DMS 273 (cell line): ENCODE measurements around the gene NRG3.

Source experiments
- DNase-seq: peaks from one replicate; lab custom pipeline; 2025; ENCODE audit not compliant: unreplicated experiment; lab: John Stamatoyannopoulos, UW

NRG3 gene

GRCh38 chr10:82462910-82463551 is 588.0 kb downstream of the NRG3 start:
- no peak for DNase-seq

GRCh38 chr10:82463614-82464013 is 588.6 kb downstream of the NRG3 start:
- no peak for DNase-seq

- no peak for DNase-seq
Observed at GRCh38 chr10:82464191-82464818, 589.3 kb downstream of the NRG3 start.

- no peak for DNase-seq
Observed at GRCh38 chr10:82464966-82465365, 590.0 kb downstream of the NRG3 start.

DNA sequence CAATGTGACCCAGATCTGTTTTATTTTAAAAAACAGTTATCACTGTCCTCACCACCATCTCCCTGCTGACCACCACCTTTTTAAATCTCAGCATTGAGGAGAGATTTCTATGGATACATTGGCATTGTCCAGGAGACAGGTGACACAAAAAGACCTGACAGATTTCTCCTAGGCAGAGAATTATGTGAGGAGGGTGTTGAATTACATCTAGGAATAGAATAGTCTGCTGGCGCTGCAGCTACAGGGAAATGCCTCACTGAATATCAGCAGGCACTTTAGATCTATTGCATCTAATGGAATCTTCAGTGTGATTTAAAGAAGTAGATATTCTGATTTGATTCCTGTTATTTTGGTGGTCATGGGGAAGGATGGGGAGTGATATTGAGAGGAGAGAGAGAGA is 593.5 kb downstream of the NRG3 start:
- DNase-seq: peak; percentile 1

GRCh38 chr10:82472406-82473335 is 597.7 kb downstream of the NRG3 start:
- DNase-seq: no peak

DNA sequence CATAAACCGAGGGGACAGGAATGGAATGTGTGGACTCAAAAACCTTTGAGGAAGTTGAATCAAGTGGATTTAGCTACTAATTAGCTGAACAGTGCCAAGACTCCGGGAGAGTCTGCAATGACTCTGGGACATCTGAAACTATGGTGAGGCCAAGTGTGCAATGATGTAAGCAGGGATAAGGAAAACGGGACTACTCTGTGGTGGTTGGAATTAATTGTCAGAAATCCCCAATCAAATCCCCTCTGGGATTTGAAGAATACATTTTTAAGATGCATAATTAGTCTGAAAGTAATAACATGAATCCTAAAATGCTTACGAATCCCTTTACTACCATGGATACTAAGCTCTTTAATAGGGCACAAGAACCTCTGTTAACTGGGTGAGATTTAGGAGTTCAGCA is 602.8 kb downstream of the NRG3 start:
- no peak for DNase-seq

GRCh38 chr10:82492647-82493046 is 617.7 kb downstream of the NRG3 start:
- no peak for DNase-seq

- DNase-seq: no peak
Observed at GRCh38 chr10:82496114-82496513, 621.1 kb downstream of the NRG3 start.

DNA sequence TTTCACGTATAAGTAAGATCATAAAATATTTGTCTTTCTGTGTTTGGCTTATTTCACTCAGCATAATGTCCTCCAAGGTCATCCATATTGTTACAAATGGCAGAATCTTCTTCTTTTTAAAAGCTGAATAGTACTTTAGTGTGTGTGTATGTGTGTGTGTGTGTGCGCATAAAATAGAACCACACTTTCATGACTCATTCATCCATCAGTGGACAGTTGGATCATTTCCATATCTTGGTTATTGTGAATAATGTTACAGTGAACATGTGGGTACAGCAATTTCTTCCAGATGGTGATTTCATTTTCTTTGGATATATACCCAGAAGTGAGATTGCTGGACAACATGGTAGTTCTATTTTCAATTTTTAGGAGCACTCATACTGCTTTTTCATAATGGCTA is 622.4 kb downstream of the NRG3 start:
- DNase-seq: peak; percentile 60

DNA sequence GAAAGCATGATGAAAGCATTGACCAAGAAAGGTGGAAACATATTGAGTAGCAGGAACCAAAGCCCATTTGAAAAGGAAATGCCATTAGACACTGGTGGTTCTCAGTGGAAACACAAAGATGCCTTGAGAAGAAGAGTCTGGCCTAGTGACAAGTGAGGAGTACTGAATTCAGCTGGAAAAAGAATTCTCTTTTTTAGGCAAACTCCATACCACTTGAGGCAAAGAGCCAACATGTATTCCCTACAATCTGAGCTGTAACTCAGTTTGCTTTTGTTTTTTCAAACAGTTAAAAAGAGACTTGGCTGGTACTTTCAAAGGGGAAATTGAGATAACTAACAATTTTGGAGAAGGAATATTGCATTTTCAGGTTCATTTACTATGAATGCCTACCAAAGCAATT is 624.0 kb downstream of the NRG3 start:
- DNase-seq: no peak

GRCh38 chr10:82505009-82505408 is 630.0 kb downstream of the NRG3 start:
- no peak for DNase-seq

DNA sequence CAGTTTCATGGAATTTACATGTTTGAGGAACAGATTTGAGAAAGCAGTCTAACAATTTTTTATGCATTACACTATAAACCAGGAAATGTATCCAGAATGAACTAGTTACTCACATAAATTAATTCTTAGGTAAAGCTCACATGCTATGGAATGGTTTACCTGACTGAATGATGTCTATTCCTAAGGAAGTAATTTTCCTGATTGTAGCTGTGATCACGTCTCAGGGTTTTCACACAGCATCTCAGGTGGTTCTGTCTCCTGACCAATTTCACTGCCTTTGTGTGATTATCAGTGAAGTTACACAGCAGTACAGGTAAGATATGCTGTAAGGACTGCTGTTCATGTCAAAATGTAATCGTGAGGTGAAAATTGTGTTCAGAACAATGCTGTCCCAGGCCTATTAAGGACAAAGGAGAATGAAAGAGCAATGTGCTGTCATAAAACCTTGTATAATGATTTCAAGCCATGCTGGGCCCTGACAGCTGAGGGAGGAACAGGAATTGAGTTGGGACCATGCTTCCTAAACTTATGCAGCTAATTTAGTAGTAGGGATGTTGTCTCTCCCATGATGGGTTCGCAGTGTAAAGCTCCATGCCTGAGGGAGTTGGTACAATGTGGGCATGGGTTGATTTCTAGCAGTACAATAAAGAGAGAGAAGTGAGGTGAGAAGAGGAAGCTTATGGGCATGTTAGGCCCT is 631.8 kb downstream of the NRG3 start:
- no peak for DNase-seq

DNA sequence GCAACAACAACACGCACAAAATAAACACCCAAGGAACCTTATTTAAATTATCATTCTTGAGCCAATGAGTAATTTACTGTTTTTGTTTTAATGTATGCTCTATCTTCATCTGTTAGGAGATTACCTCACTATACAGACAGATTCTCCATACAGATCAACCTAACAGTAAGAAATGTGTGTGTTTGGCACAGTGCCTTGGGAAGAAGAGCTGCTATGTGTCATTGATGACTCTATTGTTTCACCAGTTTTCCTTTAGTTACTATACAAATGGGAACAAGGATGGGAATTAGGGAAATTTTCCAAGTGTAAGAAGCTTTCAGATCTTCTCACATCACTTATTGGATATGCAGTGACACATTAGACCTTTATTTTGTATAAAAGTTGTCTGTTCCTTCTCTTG is 640.3 kb downstream of the NRG3 start:
- DNase-seq: no peak

DNA sequence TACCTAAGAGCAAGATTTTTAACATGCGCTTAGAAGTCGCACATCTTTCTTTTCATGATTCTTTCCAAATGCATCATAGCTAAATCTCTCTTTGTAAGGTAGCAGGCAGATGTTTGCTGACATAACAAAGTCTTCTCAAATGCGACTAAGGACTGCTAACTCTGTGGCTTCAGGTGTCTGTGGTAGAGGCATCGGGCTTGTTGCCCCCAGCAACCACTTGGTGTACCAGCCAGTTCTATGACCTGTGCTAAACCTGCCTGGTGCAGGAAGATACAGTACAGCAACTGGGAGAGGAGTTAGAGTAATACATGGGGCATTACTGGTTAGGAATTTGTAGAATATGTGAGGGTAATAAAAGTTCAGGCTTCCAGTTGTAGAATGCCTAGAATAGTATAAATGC is 654.1 kb downstream of the NRG3 start:
- no peak for DNase-seq

GRCh38 chr10:82535457-82535856 is 660.5 kb downstream of the NRG3 start:
- DNase-seq: no peak

DNA sequence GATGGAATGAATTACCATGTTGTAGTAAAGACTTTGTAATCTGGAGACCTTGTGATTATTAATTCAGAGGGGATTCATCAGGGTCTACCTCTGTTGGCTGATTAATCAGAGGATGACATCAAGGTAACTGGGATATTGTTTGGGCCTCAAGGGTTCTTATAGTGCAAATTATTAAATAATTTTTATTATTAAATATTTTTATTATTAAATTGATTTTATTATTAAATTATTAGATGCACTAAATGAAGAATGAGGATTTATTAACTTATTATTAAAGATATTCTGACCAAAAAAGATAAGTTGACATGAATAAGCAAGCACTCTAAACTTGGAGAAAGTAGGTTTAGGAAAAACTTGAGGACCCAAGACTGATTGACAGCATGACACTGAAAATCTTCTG is 661.7 kb downstream of the NRG3 start:
- DNase-seq: no peak

- no peak for DNase-seq
Observed at GRCh38 chr10:82538272-82538671, 663.3 kb downstream of the NRG3 start.

DNA sequence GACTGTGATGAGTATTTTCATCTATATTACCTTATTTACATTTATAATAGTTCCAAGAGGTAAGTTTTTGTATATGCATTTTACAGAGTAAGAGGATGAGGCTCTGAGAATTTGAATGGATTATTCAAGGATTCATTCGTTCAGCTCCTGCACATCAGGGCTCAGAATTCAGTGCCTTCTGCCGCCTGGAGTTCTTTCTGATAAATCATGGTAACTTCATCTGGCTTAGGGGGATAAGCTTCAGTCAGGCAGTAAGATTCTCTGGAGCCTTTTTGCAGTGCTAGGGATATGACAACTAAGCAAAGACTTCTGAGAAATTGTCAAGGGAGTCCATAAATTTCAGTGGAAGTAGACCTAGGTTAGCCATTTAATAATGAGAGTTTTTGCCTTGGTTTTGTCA is 668.6 kb downstream of the NRG3 start:
- no peak for DNase-seq

DNA sequence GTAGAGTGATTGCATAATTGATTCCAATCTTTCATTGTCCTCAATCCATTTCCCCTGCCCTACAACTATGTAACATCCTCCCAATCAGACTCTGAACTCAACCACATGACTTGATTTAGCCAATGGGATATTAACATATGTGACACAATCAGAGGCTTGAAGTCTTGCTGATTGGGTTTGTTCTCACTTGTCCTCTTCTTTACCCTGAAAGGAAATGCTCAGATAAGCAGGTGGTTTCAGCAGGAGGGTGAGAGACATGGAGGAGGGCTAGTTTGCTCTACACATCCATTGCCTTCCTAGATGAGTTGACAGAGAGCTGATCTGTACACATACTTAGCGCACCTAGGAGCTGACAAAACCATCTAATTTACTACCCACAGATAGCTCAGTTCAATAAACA is 669.4 kb downstream of the NRG3 start:
- DNase-seq: no peak

GRCh38 chr10:82551506-82551905 is 676.5 kb downstream of the NRG3 start:
- DNase-seq: no peak
